ENCODE results near the gene UXS1. TPM values are rescaled to one million over a fixed set of nuclear protein-coding genes. Genes with fewer than 3 reads are reported as not detected.

Gene UXS1
- total and polyA plus RNA-seq, 2 donors (not counting 1 experiment from before 2014, with no cell fraction given) = 20.3 to 44.8 TPM

GRCh38 chr2:106159866-106160785 is 34.0 kb downstream of the UXS1 start:
- Mint-ChIP-seq H3K27me3 (no peaks in the 10 kb centered on the region), H3K9me3 (ENCODE audit: insufficient read depth) (no peaks in the 10 kb centered on the region), H3K4me1 (peaks cover 66% of the 10 kb centered on the region), H3K27ac (peak overlapping the region; percentile 97), H3K4me3 (peak overlapping the region; percentile 92)
- ChIA-PET POLR2A (interaction anchor here (0.7 to 2.2 kb wide), 2 partner anchors 33 to 414 kb away, joined by 3 to 12 read pairs; no protein-coding TSS in a partner anchor), CTCF (interaction anchor here (1.0 to 2.6 kb wide), 5 partner anchors 12 to 56 kb away, joined by 4 to 18 read pairs (median 5); no protein-coding TSS in a partner anchor)
- H3K4me3 ChIP-seq (ENCODE audit: control extremely low read depth in 1 of 5, extremely low read depth in 1 of 5, insufficient read depth in 1 of 5, low read depth in 2 of 5, low read length in 4 of 5) = peak overlapping the region; percentile 50 to 66 (median 51)
- intact Hi-C loops (cut with micrococcal nuclease) = loop anchor here (1.0 kb wide), 1 partner anchor 34 kb away; the partner anchor contains the start of gene UXS1
- H4K20me1 ChIP-seq (ENCODE audit: control insufficient read depth, insufficient read depth, low read length, poor library complexity, severe bottlenecking) = no peaks in the 10 kb centered on the region
- peak; percentile 58 for ATAC-seq (ENCODE audit: low read depth)
- H2AFZ ChIP-seq (ENCODE audit: insufficient read depth, low read depth, low read length, poor library complexity, severe bottlenecking) = peak overlapping the region; percentile 78
- no peaks in the 10 kb centered on the region for H3K27me3 ChIP-seq (replicated peaks in 1 of 4; ENCODE audit: control extremely low read depth in 1 of 4, control insufficient read depth in 3 of 4, insufficient read depth in 4 of 4, low read length in 3 of 4)
- H3K79me2 ChIP-seq (ENCODE audit: control insufficient read depth, insufficient read depth, low read length) = peaks cover 2% of the 10 kb centered on the region
- H3K9me3 ChIP-seq (ENCODE audit: control extremely low read depth in 1 of 3, control insufficient read depth in 2 of 3, insufficient read depth in 1 of 3, low read length in 2 of 3) = peaks cover 0 to 2% (median 0%) of the 10 kb centered on the region in 3 donors
- 5% methylated on average over 17 of the region's 31 CpGs for WGBS (ENCODE audit: insufficient coverage)
- H3K9ac ChIP-seq (ENCODE audit: low read length) = peak overlapping the region; percentile 65
- peak overlapping the region; percentile 86 to 92 for H3K27ac ChIP-seq (ENCODE audit: low read length in 2 of 2)
- H3K36me3 ChIP-seq (replicated peaks in 1 of 2; ENCODE audit: control extremely low read depth in 1 of 2, control insufficient read depth in 1 of 2, extremely low read depth in 1 of 2, insufficient read depth in 2 of 2, low read length in 1 of 2) = peaks cover 4 to 7% of the 10 kb centered on the region in 2 experiments
- peak overlapping the region; percentile 79 for H3K4me2 ChIP-seq (replicated peaks; ENCODE audit: low read depth, low read length, poor library complexity, severe bottlenecking)
- TF ChIP-seq EZH2 (IDR thresholded peaks at IDR 0.05; ENCODE audit: borderline replicate concordance, insufficient read depth, low read depth, low read length, poor library complexity, severe bottlenecking) (no peak), CTCF (IDR thresholded peaks at IDR 0.05) (no peak)
- peak; percentile 58 for DNase-seq
- H3K4me1 ChIP-seq (ENCODE audit: control insufficient read depth in 2 of 2, insufficient read depth in 2 of 2, low read length in 2 of 2) = peaks cover 57 to 62% of the 10 kb centered on the region in 2 donors
